NCI-H82 treated with DMSO at 0.1 percent for 48 hours (cell line): ENCODE data around the gene PAMR1.

Source experiments
- DNase-seq: peaks from one replicate; lab custom pipeline; 2025; ENCODE audit not compliant: unreplicated experiment; lab: John Stamatoyannopoulos, UW

Gene PAMR1

DNA sequence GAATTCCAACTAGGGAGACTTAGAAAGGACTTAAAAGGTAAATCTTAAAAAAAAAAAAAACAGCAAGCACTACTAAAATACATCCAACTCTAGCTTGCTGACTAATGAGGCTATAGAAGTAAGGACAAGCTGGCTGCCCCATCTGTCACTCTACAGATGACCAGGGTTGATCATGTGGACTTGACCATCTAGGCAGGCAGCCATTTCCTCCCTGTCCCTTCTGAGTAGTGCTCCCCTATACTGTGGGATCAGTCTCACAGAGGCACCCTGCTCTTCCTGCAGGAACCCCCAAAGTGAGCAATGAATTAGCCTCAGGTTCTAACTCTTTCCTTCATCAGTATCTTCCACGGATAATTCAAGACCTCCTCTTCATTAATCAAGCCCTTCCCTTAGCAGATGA is 118.4 kb downstream of the PAMR1 start:
- DNase-seq: no peak

DNA sequence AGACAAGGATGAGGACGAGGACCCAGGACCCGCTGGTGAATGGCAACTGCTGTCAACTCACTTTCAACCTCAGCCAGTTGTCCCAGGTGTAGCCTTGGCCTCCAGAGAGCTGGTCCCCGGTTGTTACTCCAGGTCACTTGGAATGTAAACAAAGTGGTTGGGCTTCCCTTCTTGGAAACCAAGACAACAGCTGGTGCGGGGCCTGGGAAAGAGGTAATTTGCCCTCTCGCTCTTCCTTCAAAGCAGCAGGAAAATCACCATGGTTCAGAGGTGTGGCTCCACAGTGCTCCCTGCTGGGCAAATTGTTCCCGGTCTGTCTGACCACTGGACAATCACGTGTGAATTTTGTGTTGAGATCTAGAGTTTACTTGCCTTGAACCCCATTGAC is 121.0 kb downstream of the PAMR1 start:
- DNase-seq: peak; percentile 20

DNA sequence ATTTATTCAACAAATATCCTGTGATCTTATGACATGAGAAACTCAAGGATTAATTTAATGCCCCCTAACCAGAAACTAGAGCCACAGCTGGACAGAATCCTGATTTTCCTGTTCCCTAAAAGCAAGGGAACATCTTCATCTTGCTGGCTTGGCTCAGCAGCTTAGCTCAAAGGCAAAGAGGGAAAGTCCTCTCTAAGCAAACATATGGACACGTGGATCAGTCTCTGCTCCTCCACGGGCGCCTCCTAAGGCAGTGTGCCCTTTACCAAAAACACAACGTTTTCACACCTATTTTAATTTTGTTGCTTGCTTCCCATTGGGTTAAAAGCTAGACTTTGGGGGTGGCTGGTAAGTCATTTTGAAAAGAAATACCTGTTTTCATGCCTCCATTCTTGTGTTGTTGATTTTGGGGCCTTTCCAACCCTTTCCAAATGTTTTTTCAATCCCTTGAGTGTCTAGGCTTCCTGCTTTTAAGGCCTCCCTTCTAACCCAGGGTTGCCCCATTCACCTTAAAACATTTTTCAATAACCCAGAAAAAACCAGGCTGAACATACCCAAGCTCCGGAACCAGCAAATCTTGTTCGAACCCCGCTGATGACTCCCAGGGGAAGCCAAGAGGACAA is 121.5 kb downstream of the PAMR1 start:
- DNase-seq: no peak

DNA sequence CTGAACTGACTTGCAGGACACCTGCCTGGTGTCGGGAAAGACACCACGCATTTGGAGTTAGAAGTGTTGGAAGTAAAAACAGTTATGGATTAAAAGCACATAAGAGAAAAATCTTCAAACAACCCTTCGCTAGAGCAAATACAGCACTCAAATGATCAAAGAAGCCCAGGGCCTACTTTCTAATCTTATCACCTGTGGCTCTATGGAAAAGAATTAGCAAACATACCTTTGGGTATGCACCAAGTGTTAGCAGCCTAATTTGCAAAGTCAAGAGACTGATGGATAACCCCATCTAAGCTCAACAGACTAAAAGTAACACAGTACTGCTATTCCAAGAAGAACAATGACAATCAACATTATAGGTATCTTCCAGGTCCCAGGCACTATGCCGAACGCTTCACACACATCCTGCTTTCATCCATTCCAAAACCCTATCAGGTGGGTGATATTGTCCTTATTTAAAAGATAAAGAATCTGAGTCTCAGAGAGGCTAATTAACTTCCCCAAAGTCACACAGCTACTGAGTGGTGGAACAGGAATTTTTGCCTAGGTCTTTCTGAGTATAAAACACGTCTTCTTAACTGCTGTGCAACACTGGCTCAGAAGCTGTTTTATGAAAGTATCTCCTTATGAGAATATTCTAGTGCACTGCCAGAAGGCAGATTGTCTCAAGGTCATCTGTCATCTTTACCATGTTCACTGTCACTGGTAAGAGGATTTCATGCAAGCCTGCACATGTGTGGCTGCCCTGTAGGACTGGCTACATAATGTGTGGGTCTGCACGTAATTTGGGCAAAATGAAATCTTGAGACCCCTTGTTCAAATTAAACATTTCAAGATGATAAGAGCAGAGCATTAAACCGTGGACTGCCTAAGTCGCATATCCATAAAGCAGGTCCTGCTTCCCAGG is 122.4 kb downstream of the PAMR1 start:
- no peak for DNase-seq

DNA sequence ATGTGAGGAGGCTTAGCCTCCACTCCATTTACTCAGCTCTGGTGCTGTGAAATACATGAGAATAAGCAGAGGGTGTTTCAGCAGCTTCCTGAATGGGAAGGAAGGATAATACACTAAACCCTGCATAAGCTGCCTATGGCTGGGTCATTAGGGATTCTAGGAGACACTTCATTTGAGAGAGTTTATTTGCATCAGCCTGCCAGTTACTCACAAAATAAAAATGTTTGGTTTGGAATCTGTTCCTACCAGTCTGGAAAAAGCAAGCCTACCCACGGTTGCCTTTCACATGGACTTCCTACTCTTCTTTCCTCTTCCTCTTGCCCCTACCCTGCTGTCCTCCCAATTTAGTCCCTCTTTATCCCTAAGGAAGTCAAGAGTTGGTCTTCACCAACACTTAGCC is 126.5 kb downstream of the PAMR1 start:
- DNase-seq: no peak

DNA sequence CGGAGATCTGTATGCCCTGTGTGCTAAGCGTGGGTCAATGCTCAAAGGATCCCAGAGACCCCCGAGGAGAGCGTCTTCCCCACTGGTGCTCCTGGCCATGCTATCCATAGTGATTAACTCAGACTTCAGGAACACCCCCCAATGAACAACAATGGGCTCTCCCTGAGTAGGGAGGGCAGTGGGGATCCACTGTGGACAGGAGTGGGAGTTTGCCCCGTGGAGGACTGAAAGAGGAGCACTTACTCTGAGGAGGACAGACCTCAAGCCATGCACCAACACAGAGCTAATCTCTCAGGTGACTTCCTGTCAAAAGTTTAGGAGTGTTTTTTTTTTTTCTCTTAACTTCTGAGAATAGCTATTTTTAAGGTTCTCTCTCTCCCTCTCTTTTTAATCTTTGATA is 130.5 kb downstream of the PAMR1 start:
- no peak for DNase-seq

DNA sequence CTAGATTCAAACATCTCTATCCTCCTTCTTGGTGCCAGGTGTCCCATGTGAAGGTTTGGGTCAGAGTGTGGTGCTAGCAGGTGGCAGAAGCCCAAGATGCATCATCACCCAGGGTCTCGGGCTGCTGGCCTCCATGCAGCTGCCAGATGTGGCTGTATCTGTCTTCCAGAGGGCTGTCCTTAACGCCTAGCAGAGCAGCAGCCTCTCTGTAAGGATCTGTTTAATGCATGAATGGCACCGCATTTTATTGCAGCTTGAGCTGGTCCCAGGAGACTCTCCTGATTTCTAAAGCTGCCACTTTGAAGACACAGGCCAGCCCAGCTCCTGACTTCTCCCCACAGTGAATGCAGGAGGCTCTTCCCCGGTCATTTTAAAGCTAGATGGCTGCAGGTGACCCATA is 132.3 kb downstream of the PAMR1 start:
- DNase-seq: no peak

DNA sequence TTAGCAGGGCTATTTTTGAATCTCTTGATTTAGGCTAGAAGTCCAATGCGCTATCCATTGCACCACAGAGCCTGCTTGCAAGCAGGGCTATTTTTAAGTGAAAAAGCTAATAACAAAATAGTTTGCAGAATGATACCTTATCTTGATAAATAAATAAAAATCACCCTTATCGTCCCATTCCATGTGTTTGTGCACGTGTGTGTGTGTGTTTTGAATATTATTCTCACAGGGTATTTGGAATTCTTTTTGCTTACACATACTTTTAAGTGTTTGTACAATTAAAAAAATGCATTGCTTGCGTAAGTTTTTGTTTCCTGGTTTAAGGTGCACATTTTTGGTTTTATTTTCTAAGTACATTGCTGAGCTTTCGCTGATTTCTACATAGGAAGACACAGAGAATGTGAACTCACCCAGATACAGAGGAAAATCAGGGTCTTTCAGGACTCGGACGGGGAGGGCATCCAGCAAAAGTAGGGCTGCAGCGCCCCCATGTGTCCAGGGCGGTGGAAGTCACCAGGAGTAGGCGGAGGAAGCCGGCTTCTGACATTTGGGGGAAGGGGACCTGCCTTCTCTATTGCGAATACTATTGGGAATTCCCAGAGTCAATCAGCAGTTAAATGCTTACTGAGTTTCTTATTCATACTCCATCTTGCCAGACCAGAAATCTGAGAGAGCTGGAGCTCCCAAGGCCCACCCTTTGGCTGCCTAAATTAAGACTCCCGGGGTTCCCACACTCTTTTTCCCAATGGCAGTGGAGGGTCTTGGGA is 133.3 kb downstream of the PAMR1 start:
- peak; percentile 21 for DNase-seq

DNA sequence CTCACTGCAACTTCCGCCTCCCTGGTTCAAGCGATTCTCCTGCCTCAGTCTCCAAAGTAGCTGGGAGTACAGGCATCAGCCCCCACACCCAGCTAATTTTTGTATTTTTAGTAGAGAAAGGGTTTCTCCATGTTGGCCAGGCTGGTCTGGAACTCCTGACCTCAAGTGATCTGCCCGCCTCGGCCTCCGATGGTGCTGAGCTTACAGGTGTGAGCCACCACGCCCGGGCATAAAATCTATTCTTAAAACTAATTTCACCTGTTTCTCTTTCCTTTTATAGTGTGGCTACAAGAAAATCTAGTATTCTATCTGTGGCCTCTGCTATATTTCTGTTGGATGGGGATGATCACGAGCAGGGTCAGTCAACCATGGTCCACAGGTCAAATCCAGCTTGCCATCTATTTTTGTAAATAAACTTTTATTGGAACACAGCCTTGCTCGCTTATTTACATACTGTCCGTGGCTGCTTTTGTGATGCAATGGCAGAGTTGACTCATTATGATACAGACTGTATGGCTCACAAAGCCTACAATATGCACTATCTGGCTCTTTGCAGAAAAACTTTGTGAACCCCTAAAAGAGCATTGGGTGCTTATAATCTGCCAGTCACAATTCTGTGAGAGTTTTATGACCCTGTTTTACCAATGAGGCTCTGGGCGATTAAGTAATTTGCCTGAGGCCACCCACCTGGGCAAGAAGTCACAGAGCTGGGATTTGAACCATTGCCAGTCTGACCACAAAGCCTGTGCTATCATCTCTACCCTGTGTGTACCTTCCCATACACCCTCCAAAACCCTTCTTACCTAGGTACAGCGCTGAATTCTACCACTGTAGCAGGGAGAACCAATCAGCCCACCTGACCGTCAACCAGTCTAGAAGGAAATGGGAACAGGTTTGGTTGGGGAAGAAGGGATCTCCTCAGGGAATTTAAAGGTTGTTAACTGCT is 134.4 kb downstream of the PAMR1 start:
- DNase-seq: no peak

DNA sequence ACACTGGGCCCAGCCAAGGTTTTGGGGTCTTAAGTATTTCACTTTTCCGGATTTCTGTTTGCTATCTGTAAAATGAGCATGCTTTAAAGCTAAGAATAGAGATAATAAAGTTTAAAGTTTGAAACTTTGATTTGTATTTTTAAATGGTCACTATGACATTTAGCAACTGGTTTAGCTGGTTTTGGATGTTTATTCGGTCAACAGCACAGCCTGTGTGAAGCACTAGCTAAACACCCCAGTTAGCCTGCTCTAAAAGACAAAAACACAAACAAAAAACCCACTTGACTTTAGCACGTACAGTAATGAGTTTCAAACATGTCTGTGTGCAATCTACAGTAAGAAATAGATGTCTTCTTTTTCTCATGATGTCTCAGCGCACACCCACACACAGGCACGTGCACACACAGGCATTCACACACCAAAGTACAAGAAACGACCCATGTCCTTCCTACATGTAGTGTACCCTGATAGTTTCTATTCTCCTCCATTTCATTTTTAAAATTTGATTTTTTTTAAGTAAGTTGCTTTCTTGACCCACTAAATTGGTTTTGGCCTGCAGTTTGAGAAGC is 135.4 kb downstream of the PAMR1 start:
- DNase-seq: no peak

DNA sequence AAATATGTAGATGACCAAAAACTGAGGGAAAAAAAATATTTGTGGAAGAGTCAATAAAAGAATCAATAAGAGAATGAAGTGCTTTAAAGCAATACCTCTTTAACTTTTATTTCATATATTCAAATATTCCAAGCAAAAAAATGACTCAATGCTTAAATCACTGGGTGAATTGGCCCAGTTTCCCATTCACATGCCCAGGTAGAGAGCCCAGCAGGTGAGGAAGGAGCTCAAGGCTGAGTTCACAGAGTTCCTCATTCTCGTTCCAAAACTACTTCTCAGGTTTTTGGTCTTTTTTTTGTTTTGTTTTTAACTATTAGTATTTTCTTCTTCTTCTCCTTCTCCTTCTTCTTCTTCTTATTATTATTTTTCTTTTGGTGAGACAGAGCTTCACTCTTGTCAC is 136.3 kb downstream of the PAMR1 start:
- no peak for DNase-seq

DNA sequence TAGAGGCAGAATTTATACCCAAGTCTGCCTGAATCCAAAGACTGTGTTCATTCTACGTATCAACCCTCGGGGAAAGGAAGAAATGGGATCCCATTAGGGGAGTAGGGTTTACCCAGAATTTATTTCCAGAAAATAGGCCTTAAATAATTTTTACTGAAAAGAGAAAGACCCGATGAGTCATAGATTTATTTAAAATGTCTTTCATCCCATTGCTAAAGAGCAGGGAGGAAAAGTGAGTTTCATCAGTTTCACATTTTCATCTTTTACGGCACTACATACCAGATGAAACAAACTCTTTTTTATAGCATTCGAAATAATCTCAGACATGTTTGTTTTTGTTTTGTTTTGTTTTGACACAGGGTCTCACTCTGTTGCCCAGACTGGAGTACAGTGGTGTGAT is 137.4 kb downstream of the PAMR1 start:
- DNase-seq: no peak

DNA sequence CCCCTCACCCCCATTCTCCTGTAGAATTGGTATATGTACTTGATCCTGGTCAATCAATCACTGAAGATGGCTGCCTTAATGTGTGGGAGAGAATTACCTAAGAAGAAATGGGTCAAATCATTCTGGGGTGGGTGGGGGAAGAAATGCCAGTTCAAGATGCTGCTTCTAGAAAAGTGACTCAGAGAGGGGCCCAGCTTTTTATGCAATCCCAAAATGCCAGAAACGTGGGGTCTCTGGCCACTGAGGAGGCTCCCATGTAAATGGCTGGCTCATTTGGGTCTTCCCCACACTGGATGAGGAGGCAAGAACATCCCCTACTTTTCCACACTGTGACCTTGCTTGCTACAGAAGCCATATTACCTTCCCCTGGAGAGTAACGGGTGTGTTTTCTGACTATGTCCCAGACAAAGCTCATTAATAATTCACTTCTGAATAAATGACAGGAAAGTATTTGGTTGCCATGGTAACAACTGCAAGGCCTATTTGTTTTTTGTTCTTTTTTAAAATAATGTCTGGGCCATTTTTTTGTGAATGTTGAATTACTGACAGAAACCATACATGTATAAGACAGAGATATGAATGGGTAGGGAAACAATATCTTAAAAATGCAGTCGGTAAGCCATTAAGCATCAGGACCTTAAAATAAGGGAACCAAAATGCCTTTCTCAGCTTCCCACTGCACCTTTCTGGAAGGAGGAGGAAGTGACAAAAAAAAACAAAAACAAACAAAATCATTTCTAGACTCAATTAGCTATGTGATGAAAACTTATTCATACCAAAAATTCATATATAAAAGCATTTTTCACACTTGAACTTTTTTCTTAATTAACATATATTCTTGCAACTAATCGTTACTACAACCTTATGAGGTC is 138.1 kb downstream of the PAMR1 start:
- DNase-seq: no peak

DNA sequence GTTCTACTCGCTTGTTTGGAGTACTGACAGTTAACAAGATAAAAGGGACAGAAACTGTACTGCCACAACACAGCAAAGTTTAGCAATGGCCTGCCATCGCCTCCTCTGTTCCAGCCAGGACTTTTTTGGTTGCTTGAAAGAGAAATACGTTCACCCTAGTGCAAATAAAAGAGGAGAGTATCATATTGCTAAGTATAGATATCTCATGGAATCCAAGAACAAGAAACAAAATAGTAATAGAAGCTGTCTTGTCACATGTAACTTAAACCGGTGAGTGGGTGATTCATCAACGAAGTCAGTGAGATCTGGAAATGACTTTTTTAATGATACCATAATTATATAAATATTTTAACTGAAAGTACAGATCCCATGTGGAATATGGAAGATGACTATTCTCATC is 141.5 kb downstream of the PAMR1 start:
- no peak for DNase-seq
